ENCODE measurements around the gene PITPNC1. TPM values are rescaled to one million over a fixed set of nuclear protein-coding genes. Genes with fewer than 3 reads are reported as not detected.

PITPNC1 gene
- total RNA-seq, 1 experiment from 2014 or later: 4.2 TPM

GRCh38 chr17:67467500-67468455, 90.7 kb downstream of the PITPNC1 start:
- no TSS peak for BruUV-seq (replicated peaks)
- H3K9me3 Mint-ChIP-seq (ENCODE audit: unreplicated experiment): peaks cover 11% of the 10 kb centered on the region
- TF ChIP-seq CTCF (IDR thresholded peaks at IDR 0.05; ENCODE audit: insufficient read depth in 1 of 2, low read depth in 1 of 2, low read length in 1 of 2, severe bottlenecking in 1 of 2, unreplicated experiment in 1 of 2): no peak
- Histone ChIP-seq H3K9me3 (peaks cover 7% of the 10 kb centered on the region; the same call in 1 of the 2 replicates), H3K36me3 (ENCODE audit: control insufficient read depth, insufficient read depth, low read length) (no peaks in the 10 kb centered on the region), H3K27me3 (replicated peaks; ENCODE audit: control insufficient read depth, insufficient read depth, low read length) (no peaks in the 10 kb centered on the region), H3K4me1 (no peaks in the 10 kb centered on the region), H3K4me3 (ENCODE audit: low read depth, low read length) (no peak overlapping the region)
- ChIA-PET POLR2A (no interaction called here), CTCF (no interaction called here)
- no peaks in the 10 kb centered on the region for H3K4me1 Mint-ChIP-seq (ENCODE audit: low read depth, unreplicated experiment)
- no peaks in the 10 kb centered on the region for H3K27me3 Mint-ChIP-seq (ENCODE audit: insufficient read depth, unreplicated experiment)
- H3K36me3 Mint-ChIP-seq (ENCODE audit: insufficient read depth, unreplicated experiment): no peaks in the 10 kb centered on the region
- H3K4me3 Mint-ChIP-seq (ENCODE audit: unreplicated experiment): no peak overlapping the region
- DNase-seq: no peak
- H3K27ac Mint-ChIP-seq (ENCODE audit: unreplicated experiment): no peak overlapping the region
- intact Hi-C loops (cut with micrococcal nuclease; ENCODE audit: unreplicated experiment): no loop called here

GRCh38 chr17:67469208-67469980, 92.3 kb downstream of the PITPNC1 start:
- peaks cover 7% of the 10 kb centered on the region; the same call in 1 of the 2 replicates for H3K9me3 ChIP-seq
- POLR2A ChIA-PET: no interaction called here
- H3K4me1 Mint-ChIP-seq (ENCODE audit: low read depth, unreplicated experiment): no peaks in the 10 kb centered on the region
- CTCF ChIA-PET: no interaction called here
- no TSS peak for BruUV-seq (replicated peaks)
- no peak for TF ChIP-seq CTCF (IDR thresholded peaks at IDR 0.05; ENCODE audit: insufficient read depth in 1 of 2, low read depth in 1 of 2, low read length in 1 of 2, severe bottlenecking in 1 of 2, unreplicated experiment in 1 of 2)
- no peaks in the 10 kb centered on the region for H3K27me3 ChIP-seq (replicated peaks; ENCODE audit: control insufficient read depth, insufficient read depth, low read length)
- no peak overlapping the region for H3K4me3 ChIP-seq (ENCODE audit: low read depth, low read length)
- H3K36me3 ChIP-seq (ENCODE audit: control insufficient read depth, insufficient read depth, low read length): no peaks in the 10 kb centered on the region
- H3K27ac Mint-ChIP-seq (ENCODE audit: unreplicated experiment): no peak overlapping the region
- H3K4me1 ChIP-seq: no peaks in the 10 kb centered on the region
- peaks cover 11% of the 10 kb centered on the region for H3K9me3 Mint-ChIP-seq (ENCODE audit: unreplicated experiment)
- no peak for DNase-seq
- H3K36me3 Mint-ChIP-seq (ENCODE audit: insufficient read depth, unreplicated experiment): no peaks in the 10 kb centered on the region
- H3K27me3 Mint-ChIP-seq (ENCODE audit: insufficient read depth, unreplicated experiment): no peaks in the 10 kb centered on the region
- H3K4me3 Mint-ChIP-seq (ENCODE audit: unreplicated experiment): no peak overlapping the region
- intact Hi-C loops (cut with micrococcal nuclease; ENCODE audit: unreplicated experiment): no loop called here

GRCh38 chr17:67470163-67470562, 93.1 kb downstream of the PITPNC1 start:
- CTCF ChIA-PET: no interaction called here
- Histone ChIP-seq H3K9me3 (peaks cover 7% of the 10 kb centered on the region; the same call in 1 of the 2 replicates), H3K36me3 (ENCODE audit: control insufficient read depth, insufficient read depth, low read length) (no peaks in the 10 kb centered on the region), H3K27me3 (replicated peaks; ENCODE audit: control insufficient read depth, insufficient read depth, low read length) (no peaks in the 10 kb centered on the region), H3K4me1 (no peaks in the 10 kb centered on the region), H3K4me3 (ENCODE audit: low read depth, low read length) (no peak overlapping the region)
- Mint-ChIP-seq H3K27me3 (ENCODE audit: insufficient read depth, unreplicated experiment) (no peaks in the 10 kb centered on the region), H3K4me1 (ENCODE audit: low read depth, unreplicated experiment) (no peaks in the 10 kb centered on the region), H3K9me3 (ENCODE audit: unreplicated experiment) (peaks cover 11% of the 10 kb centered on the region), H3K36me3 (ENCODE audit: insufficient read depth, unreplicated experiment) (no peaks in the 10 kb centered on the region), H3K27ac (ENCODE audit: unreplicated experiment) (no peak overlapping the region), H3K4me3 (ENCODE audit: unreplicated experiment) (no peak overlapping the region)
- intact Hi-C loops (cut with micrococcal nuclease; ENCODE audit: unreplicated experiment): loop anchor here (10.0 kb wide), 1 partner anchor 135 kb away; no protein-coding TSS in a partner anchor
- no TSS peak for BruUV-seq (replicated peaks)
- POLR2A ChIA-PET: no interaction called here
- no peak for DNase-seq
- TF ChIP-seq CTCF (IDR thresholded peaks at IDR 0.05; ENCODE audit: insufficient read depth in 1 of 2, low read depth in 1 of 2, low read length in 1 of 2, severe bottlenecking in 1 of 2, unreplicated experiment in 1 of 2): no peak
